ENCODE data around the gene RNF112.

The RNF112 gene, protein sequence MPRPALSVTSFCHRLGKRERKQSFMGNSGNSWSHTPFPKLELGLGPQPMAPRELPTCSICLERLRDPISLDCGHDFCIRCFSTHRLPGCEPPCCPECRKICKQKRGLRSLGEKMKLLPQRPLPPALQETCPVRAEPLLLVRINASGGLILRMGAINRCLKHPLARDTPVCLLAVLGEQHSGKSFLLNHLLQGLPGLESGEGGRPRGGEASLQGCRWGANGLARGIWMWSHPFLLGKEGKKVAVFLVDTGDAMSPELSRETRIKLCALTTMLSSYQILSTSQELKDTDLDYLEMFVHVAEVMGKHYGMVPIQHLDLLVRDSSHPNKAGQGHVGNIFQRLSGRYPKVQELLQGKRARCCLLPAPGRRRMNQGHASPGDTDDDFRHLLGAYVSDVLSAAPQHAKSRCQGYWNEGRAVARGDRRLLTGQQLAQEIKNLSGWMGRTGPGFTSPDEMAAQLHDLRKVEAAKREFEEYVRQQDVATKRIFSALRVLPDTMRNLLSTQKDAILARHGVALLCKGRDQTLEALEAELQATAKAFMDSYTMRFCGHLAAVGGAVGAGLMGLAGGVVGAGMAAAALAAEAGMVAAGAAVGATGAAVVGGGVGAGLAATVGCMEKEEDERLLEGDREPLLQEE

DNA sequence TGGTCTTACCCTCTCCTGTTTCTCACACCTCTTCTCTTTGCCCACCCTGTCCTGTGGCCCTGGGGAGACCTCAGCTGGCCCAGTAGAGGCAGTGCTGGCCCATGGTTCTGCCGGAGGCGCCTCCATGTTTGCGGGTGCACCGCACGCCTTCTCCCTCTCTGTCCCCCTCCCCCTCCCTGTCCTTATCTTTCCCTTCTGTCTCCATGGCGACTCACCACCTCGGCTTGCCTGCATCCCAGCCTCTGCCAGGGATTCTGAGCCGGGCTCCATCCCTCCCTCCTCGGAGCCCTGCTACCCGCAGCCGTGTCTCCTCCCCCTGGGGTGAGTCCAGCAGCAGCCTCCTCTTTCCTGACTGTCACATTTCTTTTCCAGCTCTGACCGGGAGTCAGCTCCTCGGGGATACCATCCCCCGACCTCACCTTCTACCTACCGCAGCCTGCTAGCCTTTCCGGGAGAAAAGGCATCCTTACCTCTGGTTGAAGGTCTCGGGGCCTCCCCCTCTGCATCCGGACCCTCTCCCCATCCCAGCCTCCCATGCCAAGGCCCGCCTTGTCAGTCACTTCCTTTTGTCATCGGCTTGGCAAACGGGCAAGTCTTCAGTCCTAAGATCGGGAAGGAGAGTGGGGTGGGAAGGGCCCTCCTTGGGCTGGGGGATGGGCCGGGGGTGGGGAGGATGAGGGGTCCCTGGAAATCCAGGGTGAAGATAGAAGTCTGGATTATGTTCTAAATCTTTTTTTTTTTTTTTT, at the start of gene RNF112:
Gene RNF112 (plus strand): TSS at position 358 of the 746 bp plus-strand sequence. CDS start 177 bp downstream, at position 535.
- peak; percentile 53 for DNase-seq

DNA sequence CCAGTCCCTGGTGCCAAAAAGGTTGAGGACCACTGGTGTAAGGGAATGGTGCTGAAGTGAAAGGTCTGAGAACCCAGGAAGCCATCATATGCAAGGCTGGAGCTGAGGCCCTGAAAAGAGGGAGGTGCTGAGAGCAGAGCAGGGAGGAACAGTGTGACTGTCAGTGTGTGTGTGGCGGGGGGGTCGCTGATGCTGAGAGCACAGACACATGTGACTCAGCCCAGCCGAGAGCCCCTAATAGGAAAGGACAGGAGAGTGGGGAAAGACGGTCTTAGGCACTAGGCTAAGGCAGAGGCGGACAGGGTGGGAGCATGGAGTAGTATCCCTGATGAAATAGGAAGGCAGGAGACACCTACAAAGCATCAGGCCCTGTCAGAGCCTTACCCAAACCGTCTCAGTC, 49.7 kb upstream of the RNF112 start:
- DNase-seq: no peak

DNA sequence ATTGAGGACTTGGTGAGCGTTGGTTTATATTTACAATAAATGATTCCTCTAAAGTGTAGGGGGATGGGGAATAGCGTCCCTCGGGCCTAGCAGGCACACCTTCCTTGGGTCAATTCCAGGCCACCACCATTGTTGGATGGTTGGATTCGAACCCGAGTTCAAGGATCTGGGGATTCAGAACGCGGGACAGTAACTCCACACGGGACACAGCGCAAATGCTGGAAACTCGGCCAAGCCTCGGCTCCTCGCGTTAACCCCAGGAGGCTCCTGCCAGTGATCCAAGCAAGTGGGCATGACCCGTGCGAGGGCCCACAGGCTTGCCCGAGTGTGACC, 49.1 kb upstream of the RNF112 start:
- no peak for DNase-seq

DNA sequence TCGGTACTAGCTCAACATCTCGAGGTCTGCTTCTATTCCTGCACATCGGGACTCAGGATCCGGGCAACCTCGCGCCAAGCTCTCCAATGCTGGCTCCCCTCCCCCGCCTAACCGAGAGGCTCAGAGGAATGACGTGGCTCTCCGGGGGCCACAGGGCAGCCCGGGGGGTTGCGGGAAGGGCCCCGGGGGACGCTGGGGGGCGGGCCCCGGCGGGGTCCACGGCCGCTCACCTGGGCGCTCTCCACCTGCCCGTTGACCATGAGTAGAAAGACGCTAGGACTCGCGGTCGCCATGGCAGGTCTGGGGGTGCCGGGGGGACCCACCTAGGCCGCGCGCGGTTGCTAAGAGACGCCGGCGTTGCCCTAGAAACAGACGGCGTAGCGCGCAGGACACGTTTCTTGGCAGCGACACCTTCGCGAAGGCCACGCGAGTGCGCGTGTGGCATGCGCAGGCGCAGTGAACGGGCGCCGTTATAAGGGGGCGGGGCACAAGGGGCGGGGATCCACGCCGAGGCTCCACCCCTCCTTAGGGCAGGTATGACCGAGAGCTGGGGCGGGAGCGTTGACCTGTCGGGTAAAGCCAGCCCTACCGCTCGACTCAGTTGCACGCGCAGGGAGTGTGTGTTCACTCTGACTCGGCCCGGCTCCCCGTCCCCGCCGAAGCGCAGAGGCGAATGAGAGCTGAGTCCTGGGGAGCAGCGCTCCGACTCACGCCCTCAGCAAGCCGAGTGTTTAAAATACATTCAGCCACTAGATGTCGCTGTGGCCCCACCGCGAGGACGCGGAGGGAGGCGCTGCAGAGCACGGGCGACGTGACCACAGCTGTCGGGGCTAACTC, 48.5 kb upstream of the RNF112 start, which contains the start of gene B9D1:
Gene B9D1 (minus strand): TSS at position 447 of the 837 bp plus-strand sequence. CDS start 154 bp downstream, at position 293.
- DNase-seq: peak; percentile 92

DNA sequence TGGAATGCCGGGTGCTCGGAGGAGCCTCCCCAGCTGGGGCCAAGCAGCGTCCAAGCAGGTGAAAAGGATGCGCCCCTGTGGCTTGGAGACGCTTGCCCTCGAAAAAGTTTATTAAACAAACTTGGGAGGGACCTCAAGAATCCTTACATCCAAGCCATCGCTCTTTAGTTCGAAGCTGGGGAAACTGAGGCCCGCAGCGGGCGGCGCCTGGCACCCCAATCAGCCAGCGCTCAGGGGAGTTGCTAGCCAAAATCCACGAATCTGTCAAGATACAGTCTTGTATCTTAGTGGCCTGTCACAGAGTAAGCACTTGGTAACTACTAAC, 48.0 kb upstream of the RNF112 start:
- DNase-seq: no peak

DNA sequence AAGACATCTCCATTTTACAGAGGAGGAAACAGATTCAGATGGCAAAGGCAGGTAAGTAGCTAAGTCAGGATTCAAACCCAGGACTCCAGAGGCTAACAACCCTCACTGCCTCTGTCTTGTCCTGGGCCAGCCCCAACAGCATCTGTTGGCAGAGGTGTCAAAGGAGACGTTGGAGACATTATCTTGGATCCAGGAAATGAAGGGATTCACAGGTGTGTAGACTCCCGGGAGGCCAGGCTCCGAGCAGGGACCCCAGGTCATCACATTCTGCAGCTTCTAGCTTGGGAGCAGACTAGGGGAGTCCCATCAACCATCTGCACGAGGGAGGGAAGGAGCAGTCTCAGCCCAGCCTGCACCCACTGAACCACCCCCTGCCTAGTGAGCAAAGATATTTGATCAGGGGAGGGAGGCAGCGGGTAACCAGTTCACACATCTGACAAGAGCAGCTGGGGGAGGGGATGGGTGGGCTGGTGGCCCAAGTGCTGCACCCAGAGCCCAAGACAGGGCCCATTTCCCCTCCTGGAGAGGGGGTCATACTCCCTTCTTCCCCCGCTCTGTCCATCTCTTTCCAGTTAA, 47.5 kb upstream of the RNF112 start:
- DNase-seq: no peak

DNA sequence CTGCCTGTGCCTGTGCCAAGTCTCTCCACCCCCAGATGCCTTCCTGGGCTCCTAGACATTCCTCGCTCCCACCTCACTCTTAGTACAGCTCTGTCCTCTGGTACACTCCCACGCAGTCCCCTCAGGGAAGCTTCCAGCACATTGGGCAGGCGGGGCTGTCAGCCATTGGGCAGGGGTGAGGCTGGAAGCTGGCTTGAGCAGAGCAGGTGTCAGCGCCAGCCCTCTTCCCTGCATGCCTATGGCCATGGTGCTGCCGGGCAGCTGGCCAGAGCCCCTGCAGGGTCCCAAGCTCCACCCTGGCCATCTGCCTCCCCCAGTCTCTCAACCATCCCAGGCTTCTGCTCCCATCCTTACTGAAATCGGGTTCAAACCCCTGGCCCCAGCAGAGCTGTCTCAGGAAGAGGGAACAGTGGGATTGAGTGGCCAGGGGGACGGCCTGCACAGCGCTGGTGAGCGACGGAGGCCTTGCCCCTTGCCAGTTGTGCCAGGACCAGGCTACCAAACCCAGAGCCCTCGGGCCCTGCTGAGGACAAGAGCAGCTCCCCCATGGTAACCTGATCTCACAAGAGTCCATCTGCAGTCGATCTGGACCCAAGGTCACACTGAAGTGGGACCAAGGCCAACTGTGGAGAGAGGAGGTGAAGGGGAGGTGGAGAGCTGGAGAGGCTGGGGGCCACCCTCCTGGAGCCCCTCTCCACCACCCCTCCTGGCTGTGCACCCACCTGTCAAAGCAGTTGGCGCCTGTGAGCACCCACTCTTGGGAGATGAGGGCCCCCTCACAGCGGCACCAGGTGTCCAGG, 46.1 kb upstream of the RNF112 start:
- no peak for DNase-seq

DNA sequence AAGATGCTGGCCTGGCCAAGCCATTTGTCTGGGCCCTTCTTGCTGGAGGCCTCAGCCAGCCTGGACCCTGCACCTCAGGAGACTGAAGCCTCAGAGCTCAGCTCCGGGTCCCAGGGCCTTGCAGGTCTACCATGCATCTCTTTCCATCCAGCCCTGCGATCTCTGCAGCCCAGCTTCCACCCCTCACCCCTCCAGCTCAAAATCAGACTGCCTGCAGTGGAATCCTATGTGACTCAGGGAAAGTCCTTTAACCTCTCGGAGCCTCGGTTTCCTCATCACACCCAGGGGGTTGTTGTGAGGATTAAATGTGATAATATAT, 45.6 kb upstream of the RNF112 start:
- DNase-seq: no peak

DNA sequence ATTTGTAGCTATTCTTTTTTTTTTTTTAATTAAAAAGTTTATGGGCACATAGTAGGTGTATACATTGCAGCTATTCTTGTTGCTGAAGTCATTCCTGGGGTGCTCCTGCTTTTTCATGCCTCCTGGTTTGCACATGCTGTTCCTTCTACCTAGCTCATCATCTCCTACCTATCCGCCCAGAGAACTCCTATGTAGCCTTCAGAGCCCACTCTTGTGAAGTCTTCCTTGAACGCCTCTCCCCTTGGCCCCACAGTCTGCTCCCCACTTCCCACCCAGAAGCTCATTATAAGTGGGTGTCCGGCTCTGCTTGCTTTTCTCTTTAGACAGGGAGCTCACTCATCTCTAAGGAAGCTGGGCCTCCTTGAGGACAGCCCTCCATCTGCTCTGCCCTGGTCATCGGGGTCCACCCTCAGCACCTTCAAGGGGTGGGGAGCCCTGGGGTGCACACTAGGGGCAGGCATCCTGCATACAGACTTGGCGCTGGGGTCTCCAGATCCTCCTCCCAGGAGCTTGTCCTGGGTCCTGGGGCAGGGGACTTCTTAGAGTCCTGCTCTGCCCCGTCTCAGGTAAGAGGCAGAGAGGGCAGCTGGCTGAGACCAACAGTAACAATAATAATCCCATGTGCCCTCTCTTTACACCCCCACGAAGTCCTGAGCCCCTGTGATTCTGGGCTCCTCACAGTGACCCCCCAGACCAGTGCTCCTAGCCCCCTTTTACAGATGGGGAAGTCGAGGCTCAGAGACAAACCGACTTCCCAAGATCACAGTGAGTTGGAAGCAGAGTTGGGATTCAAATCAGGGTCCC, 45.0 kb upstream of the RNF112 start:
- no peak for DNase-seq

DNA sequence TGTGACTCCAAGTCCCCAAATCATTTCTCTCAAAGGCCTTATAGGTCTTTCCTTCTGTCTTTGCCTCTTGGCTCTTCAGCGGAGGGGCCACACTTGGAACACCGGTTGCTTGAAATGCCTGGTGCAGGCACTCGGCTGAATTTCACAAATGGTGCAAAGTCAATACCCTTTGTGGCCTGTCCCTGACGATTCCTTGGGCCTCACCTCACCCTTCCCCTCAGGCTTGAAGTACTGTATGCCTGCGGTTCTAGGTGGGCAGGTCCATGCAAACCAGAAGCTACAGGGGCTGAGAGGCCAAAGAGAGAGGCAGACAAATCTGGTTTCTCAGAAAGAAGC, 44.4 kb upstream of the RNF112 start:
- DNase-seq: no peak

DNA sequence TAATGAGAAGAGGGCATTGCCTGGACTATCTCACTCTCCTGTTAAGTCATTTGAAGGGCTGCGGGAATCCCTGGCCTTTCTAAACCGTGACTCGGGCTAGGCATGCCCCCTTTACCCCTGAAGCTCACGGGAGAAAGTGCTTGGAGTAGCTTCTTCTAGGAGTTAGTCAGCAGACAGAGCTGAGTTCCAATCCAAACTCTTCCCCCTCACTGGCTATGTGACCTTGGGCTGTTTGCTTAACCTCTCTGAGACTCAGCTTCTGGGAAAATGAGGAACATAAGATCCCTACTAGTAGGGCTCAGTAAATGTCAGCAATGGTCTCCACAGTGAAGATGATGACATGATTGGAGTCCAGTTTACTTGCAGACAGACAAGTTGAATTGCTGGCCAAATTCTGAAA, 42.8 kb upstream of the RNF112 start:
- DNase-seq: no peak

DNA sequence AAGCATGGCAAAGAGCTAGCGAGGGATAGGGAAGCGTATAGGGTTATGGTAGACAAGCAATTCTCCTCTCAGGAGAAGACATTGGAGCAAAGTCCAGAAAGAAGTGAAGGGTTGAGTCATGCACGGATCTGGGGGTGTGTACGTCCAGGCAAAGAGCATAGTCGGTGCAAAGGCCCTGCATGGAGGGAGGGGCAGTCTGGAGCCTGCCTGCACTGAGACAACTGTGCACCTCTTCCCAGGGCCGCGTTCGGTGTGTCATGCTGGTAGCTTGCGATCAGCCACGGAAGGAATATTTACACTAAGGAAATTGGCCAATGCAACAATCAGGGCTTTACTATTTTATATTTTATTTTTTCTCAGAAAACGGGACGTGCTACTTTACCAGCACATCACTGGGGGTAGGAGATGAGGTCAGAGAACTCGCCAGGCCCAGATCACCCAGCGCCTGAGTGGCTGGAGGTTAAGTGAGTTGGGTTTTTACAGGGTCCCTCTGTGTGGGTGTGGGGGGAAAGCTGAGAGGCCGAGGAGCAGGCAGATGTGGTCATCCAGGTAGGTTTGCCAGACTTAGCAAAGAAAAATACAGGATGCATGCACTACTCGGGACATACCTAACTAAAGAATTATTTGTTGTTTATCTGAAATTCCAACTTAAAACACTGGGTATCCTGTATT, 41.8 kb upstream of the RNF112 start:
- no peak for DNase-seq

DNA sequence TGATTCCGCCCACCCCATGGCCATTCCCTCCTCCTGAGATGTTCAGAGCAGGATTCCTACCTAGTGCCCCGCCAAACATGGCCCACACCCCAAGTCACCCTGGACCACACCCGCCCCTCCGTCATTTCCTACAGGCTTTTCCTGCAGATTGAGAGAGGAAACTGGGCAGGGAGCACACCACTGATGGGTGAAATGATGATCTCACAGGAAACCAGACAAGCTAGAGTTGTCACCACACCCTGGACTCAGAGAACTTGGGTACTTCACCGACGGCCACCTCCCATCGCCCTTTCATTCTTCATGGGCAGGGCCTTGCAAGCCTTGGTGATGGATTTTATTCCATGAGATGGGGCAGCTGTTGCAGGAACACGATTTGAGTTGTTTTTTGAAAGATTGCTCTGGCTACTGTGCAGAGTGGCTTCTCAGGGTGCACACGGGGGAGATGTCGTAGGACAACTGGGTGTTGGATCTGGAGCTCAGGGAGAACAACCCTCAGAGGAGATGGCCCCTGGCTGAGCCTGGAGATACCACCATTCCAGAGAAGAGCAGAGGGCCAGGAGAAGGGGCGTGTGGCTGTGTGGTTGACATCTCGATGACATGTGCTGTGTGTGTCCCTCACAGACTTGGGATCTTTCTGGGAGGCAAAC, 41.1 kb upstream of the RNF112 start:
- DNase-seq: no peak

DNA sequence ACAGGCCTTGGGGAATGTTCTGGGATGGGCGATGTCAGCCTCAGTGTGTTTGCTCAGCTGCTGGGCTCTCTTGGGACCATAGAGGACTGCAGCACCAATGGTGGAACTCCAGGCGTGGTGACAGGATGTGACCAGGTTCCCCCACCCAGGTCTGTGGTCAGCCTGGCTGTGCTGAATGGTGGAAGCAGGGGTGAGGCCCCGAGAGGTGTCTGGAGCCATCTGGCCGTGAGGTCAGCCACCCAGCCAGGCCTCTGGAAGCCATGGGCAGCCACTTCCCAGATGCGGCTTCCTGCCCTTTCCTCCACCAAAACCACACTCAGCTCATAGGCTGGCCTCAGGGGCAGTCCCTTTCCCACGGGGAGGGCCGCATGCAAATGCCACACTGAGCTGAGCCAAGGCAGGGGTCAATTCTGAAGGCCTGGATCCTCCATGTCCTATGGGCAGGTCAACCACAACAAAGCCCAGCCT, 40.5 kb upstream of the RNF112 start:
- no peak for DNase-seq

DNA sequence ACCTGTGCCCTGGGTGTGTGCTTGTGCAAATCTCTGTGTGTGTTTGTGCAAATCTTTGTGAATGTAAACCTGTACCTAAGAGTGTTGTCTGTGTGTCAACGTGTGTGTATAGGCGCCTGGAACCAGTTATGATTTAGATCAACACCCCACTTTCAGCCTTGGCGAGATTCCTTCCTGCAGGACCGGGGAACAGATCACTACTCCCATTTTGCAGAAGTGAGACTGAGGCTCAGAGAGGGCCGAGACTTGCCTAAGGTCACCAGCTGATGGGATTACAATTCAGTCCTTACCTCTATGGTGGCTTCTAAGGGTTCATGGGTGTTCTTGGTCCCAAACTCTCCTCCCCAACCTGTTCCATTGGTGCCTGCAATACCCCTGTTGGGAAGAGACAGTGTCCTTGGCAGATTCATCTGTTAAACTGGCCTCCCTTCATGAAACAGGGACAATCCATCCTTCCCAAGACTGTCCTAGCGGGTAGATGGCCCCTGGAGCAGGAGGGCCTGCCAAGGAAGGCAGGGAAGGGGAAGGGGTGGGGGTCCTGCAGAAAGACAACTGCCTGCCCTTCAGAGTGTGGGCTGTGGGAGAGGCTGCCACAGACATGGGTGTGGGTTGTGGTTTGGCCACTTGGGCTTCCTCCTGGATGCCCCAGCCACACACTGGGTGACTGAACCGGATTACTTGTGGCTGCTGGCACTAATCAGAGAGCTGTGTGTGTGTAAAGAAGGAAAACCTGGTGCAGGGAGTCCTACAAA, 39.6 kb upstream of the RNF112 start:
- DNase-seq: no peak

DNA sequence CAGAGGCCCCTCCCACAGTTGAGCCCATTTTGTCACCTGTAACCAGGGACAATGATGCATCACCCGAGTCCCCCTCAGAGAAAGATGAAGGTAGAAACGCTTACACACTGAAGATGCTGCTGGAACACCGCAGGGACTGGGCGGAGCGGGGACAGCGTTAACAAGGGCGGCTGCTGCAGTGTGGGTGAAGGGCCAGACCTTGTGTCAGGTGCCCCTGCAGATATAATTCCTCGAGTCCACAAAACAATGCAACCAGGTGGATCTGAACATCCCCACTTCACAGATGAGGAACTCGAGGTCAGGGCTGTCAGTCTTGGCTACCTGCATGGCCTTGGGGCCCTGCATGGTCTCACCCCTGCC, 39.0 kb upstream of the RNF112 start:
- no peak for DNase-seq

DNA sequence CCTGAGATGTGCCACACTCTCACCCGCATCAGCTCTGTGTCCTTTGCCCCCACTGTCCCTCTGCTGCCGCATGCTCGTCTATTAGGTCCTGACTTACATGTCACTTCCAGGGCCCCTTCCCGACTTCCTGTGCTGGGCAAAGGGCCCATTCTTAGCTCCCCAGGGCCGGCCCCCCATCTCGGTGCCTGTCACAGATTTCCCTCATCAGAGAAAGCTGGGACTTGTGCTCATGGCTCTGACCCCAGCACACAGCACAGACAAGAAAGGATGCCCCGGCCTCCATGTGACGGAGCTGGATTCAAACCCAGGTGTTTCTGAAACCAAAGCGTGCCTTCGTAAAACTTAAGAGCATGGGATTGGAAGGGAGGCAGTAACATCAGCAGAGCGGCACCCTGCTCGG, 38.6 kb upstream of the RNF112 start:
- DNase-seq: no peak

DNA sequence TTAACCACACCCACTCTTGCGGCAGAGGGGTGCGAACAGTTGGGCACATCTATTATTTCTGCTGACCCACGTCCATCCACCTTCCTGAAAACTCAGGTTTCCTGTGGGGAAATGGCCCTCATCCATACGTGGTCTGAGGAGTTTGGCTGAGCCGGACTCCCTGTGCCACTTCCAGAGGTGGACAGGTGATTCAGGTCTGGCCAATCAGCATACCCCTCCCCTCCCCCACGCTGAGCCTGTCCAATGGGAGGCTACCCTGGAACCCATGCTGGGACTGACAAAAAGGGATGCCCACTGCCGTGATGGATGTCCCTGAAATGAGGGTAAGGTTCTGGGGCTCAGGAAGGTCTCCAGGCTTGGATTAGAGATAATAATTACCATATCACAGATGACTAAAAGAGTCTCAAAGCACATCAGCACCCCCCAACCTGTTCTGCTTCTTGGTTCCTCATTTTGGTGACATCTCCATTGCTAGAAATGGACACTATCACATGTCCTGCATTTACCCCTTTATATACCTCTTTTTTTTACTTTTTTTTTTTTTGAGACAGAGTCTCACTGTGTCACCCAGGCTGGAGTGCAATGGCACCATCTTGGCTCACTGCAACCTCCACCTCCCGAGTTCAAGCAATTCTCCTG, 38.0 kb upstream of the RNF112 start:
- DNase-seq: no peak

DNA sequence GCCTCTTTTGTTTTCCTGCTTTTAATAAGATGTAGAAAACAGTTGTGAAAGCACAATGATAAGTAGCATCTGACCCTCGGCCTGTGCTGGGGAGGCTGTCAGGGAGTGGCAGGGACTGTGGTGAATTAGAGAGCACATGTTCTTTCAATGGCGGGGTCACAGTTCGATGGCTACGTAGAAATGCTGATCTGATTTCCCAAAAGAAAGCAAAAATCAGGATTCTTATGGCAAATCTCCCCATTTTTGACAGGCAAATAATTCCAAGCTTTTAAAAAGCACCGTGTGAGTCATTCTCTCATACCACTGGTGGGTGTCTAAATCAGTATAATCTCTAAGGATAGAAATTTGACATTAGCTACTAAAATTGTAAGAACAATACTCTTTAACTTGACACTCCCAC, 36.9 kb upstream of the RNF112 start:
- DNase-seq: no peak
